Transverse colon (tissue), 4 donors: Measurements from ENCODE around the gene SOBP. TPM values are rescaled to one million over a fixed set of nuclear protein-coding genes. Genes with fewer than 3 reads are reported as not detected.

Experiments
- DNase-seq: peaks from one replicate; pipeline ENCODE4 v3.0.0-alpha.2; 2019
- H3K27ac ChIP-seq, 4 donors: fragments of 200-600 bp; sonication (generic); 2 replicates each; pipeline ENCODE4 v1.5.1; 2016 to 2018; ENCODE audit warnings: inconsistent platforms in 4 of 4
- H3K27me3 ChIP-seq: fragments of 200-600 bp; sonication (generic); 2 replicates; pipeline ENCODE4 v1.5.1; 2017; ENCODE audit warnings: inconsistent platforms
- H3K36me3 ChIP-seq, 4 donors: fragments of 200-600 bp; sonication (generic); 2 replicates each; pipeline ENCODE4 v1.5.1; 2017 to 2019; ENCODE audit warnings: inconsistent platforms in 4 of 4
- H3K4me1 ChIP-seq, 4 donors: fragments of 200-600 bp; sonication (generic); 2 replicates each; pipeline ENCODE4 v1.5.1; 2017 to 2020; ENCODE audit warnings: inconsistent platforms in 4 of 4
- H3K4me3 ChIP-seq, 4 donors: fragments of 200-600 bp; sonication (generic); 1 replicate in 1 of 4; 2 replicates in 3 of 4; pipeline versions ENCODE4 v1.5.1 to v1.6.1; 2017 to 2019; ENCODE audit warnings: inconsistent platforms in 4 of 4
- H3K9me3 ChIP-seq, 2 donors: fragments of 200-600 bp; sonication (generic); 2 replicates each; pipeline ENCODE4 v1.5.1; 2017 to 2019; ENCODE audit warnings: inconsistent platforms in 2 of 2
- EP300 ChIP-seq: sonication (generic); formaldehyde crosslinking; IDR thresholded peaks from one replicate; pipeline ENCODE4 v1.6.1; 2017; ENCODE audit warnings: antibody characterized with exemption, low read depth
- POLR2A ChIP-seq: fragments of 450-650 bp; IDR thresholded peaks from one replicate; pipeline ENCODE4 v1.6.1; 2016; ENCODE audit warnings: antibody characterized with exemption, mild to moderate bottlenecking, moderate library complexity
- POLR2AphosphoS5 ChIP-seq, 3 donors: sonication (generic); formaldehyde crosslinking; IDR thresholded peaks; one replicate each; pipeline ENCODE4 v1.6.1; 2016; ENCODE audit warnings: antibody characterized with exemption in 3 of 3
- WGBS, 2 donors: methylation state at CpG; one replicate each; pipeline ENCODE4 v1.1.5; 2018; ENCODE audit warnings: low coverage in 1 of 2; 5-methylcytosine and 5-hydroxymethylcytosine counted together
- in situ Hi-C, 4 donors: fragments of 200-750 bp; cut with MboI; loops; one replicate each; pipeline versions ENCODE4 v1.15.0 to v1.15.1; 2017; ENCODE audit warnings: low sequenced_read_pairs in 3 of 4, low pct_ligation_motif_present in 1 of 4, low pct_unique_long_range_greater_than_20kb in 1 of 4
- intact Hi-C: fragments of 100-400 bp; cut with DNase I; formaldehyde crosslinking; loops from one replicate; pipeline ENCODE4 v1.15.1; 2023; ENCODE audit warnings: low total_unique reads
- total RNA-seq, 4 donors: library from RNA; depleted of rRNA; stranded (reverse); fragments of >200 nt; gene quantifications; one replicate each; pipeline ENCODE4 v1.1.0, GENCODE V29; 2016
- TF ChIP-seq, protein P1 (sequence below), 5 experiments: fragments of 200-600 bp in 3 of 5; fragments of 450-650 bp in 2 of 5; sonication (generic) in 3 of 5; IDR thresholded peaks; 1 replicate in 2 of 5; 2 replicates in 3 of 5; pipeline ENCODE4 v1.5.1; 2016 to 2017; ENCODE audit warnings: antibody characterized with exemption in 5 of 5, inconsistent platforms in 3 of 5, mild to moderate bottlenecking in 2 of 5, moderate library complexity in 1 of 5

SOBP gene
- total RNA-seq, 4 donors from 2014 or later = 2.6 to 15.9 (median 4.6) TPM

DNA sequence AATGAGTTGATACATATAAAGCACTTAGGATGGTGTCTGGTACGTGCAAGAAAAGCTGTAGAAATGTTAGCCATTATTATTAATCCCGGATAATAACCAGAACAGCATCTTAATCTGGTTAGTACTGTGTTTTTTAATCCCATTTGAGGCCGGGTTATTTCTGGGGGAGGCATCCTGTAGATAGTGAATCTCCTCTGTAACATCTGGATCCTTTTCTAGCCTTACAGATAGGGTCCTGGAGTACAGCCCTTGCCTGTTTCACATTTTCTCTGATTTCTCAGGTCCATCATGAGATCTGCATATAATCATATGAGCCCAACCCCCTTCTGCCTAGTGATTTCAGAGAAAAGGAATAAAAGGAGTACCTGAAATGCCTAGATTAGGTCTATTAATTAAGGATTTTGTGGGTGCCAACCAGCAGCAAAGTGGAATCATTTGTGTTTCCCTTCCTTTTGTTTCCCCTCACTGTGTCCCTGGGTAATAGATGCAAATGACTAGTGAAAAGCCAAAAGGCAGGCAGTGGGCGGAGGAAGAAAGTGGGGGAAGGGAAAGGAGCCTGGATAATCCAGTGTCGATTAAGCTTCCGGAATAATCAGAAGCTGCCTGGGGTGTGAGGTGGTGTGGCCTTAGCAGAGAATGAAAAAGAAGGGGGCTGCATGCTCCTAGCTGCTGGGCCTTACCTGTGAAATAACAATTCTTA, 88.9 kb downstream of the SOBP start:
- DNase-seq = no peak
- no peak overlapping the region for H3K27ac ChIP-seq
- H3K27me3 ChIP-seq = no peaks in the 10 kb centered on the region
- H3K36me3 ChIP-seq = no peaks in the 10 kb centered on the region
- WGBS, 2 donors = 81 to 86% methylated on average over 6 of the region's 6 CpGs
- H3K9me3 ChIP-seq = no peaks in the 10 kb centered on the region
- TF ChIP-seq, protein P1, sequence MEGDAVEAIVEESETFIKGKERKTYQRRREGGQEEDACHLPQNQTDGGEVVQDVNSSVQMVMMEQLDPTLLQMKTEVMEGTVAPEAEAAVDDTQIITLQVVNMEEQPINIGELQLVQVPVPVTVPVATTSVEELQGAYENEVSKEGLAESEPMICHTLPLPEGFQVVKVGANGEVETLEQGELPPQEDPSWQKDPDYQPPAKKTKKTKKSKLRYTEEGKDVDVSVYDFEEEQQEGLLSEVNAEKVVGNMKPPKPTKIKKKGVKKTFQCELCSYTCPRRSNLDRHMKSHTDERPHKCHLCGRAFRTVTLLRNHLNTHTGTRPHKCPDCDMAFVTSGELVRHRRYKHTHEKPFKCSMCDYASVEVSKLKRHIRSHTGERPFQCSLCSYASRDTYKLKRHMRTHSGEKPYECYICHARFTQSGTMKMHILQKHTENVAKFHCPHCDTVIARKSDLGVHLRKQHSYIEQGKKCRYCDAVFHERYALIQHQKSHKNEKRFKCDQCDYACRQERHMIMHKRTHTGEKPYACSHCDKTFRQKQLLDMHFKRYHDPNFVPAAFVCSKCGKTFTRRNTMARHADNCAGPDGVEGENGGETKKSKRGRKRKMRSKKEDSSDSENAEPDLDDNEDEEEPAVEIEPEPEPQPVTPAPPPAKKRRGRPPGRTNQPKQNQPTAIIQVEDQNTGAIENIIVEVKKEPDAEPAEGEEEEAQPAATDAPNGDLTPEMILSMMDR (IDR thresholded peaks at IDR 0.05) = no peak
- TF ChIP-seq POLR2AphosphoS5 (IDR thresholded peaks at IDR 0.05) (no peak), POLR2A (no peak), EP300 (no peak)
- no peak overlapping the region for H3K4me3 ChIP-seq
- in situ Hi-C loops (no loop called here), intact Hi-C loops (no loop called here)
- no peaks in the 10 kb centered on the region for H3K4me1 ChIP-seq

DNA sequence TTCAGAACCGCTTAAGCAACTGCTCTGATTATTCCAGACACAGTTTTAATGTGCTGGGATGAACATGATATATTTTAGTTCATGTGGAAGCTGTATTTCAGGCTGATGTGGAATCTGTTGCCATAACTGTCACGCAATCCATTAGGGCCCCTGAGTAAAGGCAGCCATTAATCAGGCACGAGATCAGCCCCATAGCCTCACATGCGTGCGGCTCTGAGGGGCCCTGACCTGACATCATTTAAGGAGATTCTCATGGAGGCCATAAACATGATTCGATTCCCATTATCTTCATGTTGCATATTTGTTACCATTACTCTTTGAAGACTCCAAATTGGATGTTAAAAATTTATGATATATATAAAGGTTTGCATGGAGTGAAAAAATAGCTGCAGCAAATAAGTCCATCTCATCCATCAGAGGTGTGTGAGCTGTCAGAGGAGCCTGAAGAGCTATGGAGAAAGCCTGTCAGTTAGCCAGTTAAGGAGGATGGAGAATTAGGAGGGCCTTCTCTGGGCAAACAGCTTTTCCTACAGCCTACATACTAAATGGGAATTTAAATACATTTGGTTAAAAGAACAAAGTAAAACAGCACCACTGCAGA, 89.6 kb downstream of the SOBP start:
- no peak overlapping the region for H3K27ac ChIP-seq
- H3K36me3 ChIP-seq = no peaks in the 10 kb centered on the region
- in situ Hi-C loops = no loop called here
- DNase-seq = no peak
- no peaks in the 10 kb centered on the region for H3K4me1 ChIP-seq
- 87 to 88% methylated on average over 5 to 6 of the region's 6 CpGs for WGBS, 2 donors
- no peaks in the 10 kb centered on the region for H3K27me3 ChIP-seq
- H3K9me3 ChIP-seq = no peaks in the 10 kb centered on the region
- TF ChIP-seq, protein P1 (IDR thresholded peaks at IDR 0.05) = no peak
- TF ChIP-seq POLR2A (no peak), POLR2AphosphoS5 (IDR thresholded peaks at IDR 0.05) (no peak), EP300 (no peak)
- intact Hi-C loops = no loop called here
- no peak overlapping the region for H3K4me3 ChIP-seq

DNA sequence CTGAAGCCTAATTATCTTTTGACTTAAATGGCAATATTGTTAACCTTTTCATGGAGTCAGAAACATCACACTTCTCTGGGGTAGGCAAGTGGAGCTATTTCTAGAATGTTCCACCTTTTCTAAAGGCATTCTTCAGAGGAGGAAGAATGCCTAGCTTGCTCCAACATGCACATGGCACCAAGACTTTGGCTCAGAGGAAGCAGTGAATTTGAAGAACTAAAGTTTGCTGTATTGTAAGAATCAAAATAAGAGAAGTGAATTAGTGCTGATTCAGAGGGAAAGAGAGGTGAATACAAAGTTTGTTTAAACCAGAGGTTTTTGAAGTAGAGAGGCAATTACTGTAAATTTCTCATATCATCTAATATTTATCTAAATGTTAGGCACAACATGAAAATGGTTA, 92.2 kb downstream of the SOBP start:
- in situ Hi-C loops = no loop called here
- Histone ChIP-seq H3K4me1 (no peaks in the 10 kb centered on the region), H3K9me3 (no peaks in the 10 kb centered on the region), H3K27ac (no peak overlapping the region), H3K27me3 (no peaks in the 10 kb centered on the region), H3K36me3 (no peaks in the 10 kb centered on the region), H3K4me3 (no peak overlapping the region)
- intact Hi-C loops = no loop called here
- DNase-seq = no peak
- TF ChIP-seq POLR2A (no peak), EP300 (no peak), POLR2AphosphoS5 (IDR thresholded peaks at IDR 0.05) (no peak)
- TF ChIP-seq, protein P1 (IDR thresholded peaks at IDR 0.05) = no peak

DNA sequence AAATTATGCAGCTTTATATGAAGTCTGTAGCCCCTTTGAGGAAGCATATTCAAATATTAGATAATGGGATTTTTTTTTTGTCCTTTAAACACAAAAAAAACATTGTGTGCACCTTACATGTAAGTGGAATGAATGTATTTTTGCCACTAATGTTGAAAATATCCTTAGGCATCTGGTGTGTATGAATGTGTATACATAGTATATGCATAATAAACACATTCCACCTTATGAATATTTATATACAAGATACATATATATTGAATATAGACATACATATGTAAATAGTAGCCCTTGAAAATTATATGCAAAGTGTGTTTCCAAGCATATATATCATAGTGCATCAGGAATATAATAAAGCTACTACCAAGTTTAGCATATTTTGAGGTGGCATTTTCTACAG, 94.8 kb downstream of the SOBP start:
- Histone ChIP-seq H3K4me1 (no peaks in the 10 kb centered on the region), H3K27me3 (no peaks in the 10 kb centered on the region), H3K36me3 (no peaks in the 10 kb centered on the region), H3K4me3 (no peak overlapping the region), H3K27ac (no peak overlapping the region), H3K9me3 (no peaks in the 10 kb centered on the region)
- intact Hi-C loops (no loop called here), in situ Hi-C loops (no loop called here)
- DNase-seq = no peak
- TF ChIP-seq, protein P1 (IDR thresholded peaks at IDR 0.05) = no peak
- no peak for TF ChIP-seq POLR2A
- TF ChIP-seq POLR2AphosphoS5 (IDR thresholded peaks at IDR 0.05) = no peak
- no peak for TF ChIP-seq EP300
